UCSD-AML1 (cell line): ENCODE results near the gene CAVIN1.
"Not testable (repeated sequence)": the region's sequence is repeated elsewhere in the genome, so short reads cannot be mapped to it uniquely, and the experiment has no call there.

Experiments used
- DNase-seq: peaks from one replicate; lab custom pipeline; 2025; ENCODE audit not compliant: unreplicated experiment; lab: John Stamatoyannopoulos, UW

The CAVIN1 gene

GRCh38 chr17:42406615-42407288 lies 16.3 kb downstream of the CAVIN1 start:
- no peak for DNase-seq

- peak; percentile 78 for DNase-seq
Observed at GRCh38 chr17:42405963-42406495, 17.0 kb downstream of the CAVIN1 start.

GRCh38 chr17:42405076-42405475 lies 18.0 kb downstream of the CAVIN1 start:
- no peak for DNase-seq

- no peak for DNase-seq
Observed at GRCh38 chr17:42404326-42405055, 18.6 kb downstream of the CAVIN1 start.

GRCh38 chr17:42403150-42403549 lies 19.9 kb downstream of the CAVIN1 start:
- DNase-seq = peak; percentile 24

GRCh38 chr17:42402117-42402516 lies 20.9 kb downstream of the CAVIN1 start:
- DNase-seq = no peak

- DNase-seq = not testable (repeated sequence)
Observed at GRCh38 chr17:42400844-42401375, 22.1 kb downstream of the CAVIN1 start.

- no peak for DNase-seq
Observed at GRCh38 chr17:42399948-42400843, 22.9 kb downstream of the CAVIN1 start.

- DNase-seq = no peak
Observed at GRCh38 chr17:42399121-42399520, 23.9 kb downstream of the CAVIN1 start.

- not testable (repeated sequence) for DNase-seq
Observed at GRCh38 chr17:42395601-42396000, 27.5 kb downstream of the CAVIN1 start.

- no peak for DNase-seq
Observed at GRCh38 chr17:42394838-42395237, 28.2 kb downstream of the CAVIN1 start.

- no peak for DNase-seq
Observed at GRCh38 chr17:42392692-42393415, 30.2 kb downstream of the CAVIN1 start.

GRCh38 chr17:42391439-42391838 lies 31.6 kb downstream of the CAVIN1 start:
- not testable (repeated sequence) for DNase-seq

GRCh38 chr17:42389899-42390298 lies 33.2 kb downstream of the CAVIN1 start:
- DNase-seq = no peak

GRCh38 chr17:42389135-42389417 lies 34.0 kb downstream of the CAVIN1 start:
- no peak for DNase-seq

GRCh38 chr17:42388381-42389134 lies 34.5 kb downstream of the CAVIN1 start, which contains the start of gene STAT3:
Gene STAT3, minus strand, starts transcription at chr17:42388442. Its CDS starts 39,926 bp downstream, at chr17:42348516.
- DNase-seq = peak; percentile 100

- DNase-seq = peak; percentile 50
Observed at GRCh38 chr17:42387661-42388380, 35.2 kb downstream of the CAVIN1 start.

- no peak for DNase-seq
Observed at GRCh38 chr17:42386777-42387657, 36.0 kb downstream of the CAVIN1 start.
